Muscle of leg (tissue), 11 donors: Measurements from ENCODE around the gene CRISP1. TPM values are rescaled to one million over a fixed set of nuclear protein-coding genes. Genes with fewer than 3 reads are reported as not detected.
A peak's percentile ranks its signal among the peaks of the same experiment; 100 is the strongest.
"Not testable (repeated sequence)": the region's sequence is repeated elsewhere in the genome, so short reads cannot be mapped to it uniquely, and the experiment has no call there.

ENCODE experiments used
- DNase-seq: peaks from one replicate; pipeline ENCODE4 v3.0.0; 2013
- H3K27ac ChIP-seq: one replicate; pipeline ENCODE4 v1.5.1; 2013; ENCODE audit warnings: mild to moderate bottlenecking, low read length, control low read depth
- H3K27me3 ChIP-seq: one replicate; pipeline ENCODE4 v1.6.1; 2013; ENCODE audit warnings: low read length; ENCODE audit not compliant: control insufficient read depth, insufficient read depth
- H3K36me3 ChIP-seq: one replicate; pipeline ENCODE4 v1.6.1; 2013; ENCODE audit warnings: low read length; ENCODE audit not compliant: control insufficient read depth, insufficient read depth
- H3K4me1 ChIP-seq: one replicate; pipeline ENCODE4 v1.6.1; 2013; ENCODE audit warnings: low read length; ENCODE audit not compliant: control insufficient read depth, insufficient read depth
- H3K4me3 ChIP-seq: one replicate; pipeline ENCODE4 v1.5.1; 2013; ENCODE audit warnings: low read length, control low read depth
- H3K9me3 ChIP-seq: replicated peaks from 2 replicates; pipeline ENCODE4 v1.6.1; 2013; ENCODE audit warnings: low read depth, low read length; ENCODE audit not compliant: control insufficient read depth
- WGBS: methylation state at CpG from one replicate; pipeline ENCODE4 v1.1.5; 2013; ENCODE audit warnings: missing lambda C conversion rate; ENCODE audit not compliant: insufficient coverage; 5-methylcytosine and 5-hydroxymethylcytosine counted together
- polyA plus RNA-seq, 8 donors: library from polyadenylated mRNA; unstranded; fragments of 120-200 nt; gene quantifications; one replicate each; pipeline versions ENCODE4 v1.2.1 to v1.2.3, GENCODE V29; 2013; ENCODE audit warnings: inconsistent platforms in 1 of 8, low replicate concordance in 1 of 8; ENCODE audit not compliant: insufficient read length in 8 of 8, insufficient read depth in 1 of 8
- total RNA-seq: library from RNA; stranded (reverse); fragments of 120-200 nt; gene quantifications from one replicate; pipeline ENCODE4 v1.2.4, GENCODE V29; 2013

Gene CRISP1
- total and polyA plus RNA-seq, 9 donors: 0.50 TPM; not detected in 8

GRCh38 chr6:49895553-49895952 is 29.2 kb upstream of the CRISP1 start:
- not testable (repeated sequence) for H3K4me3 ChIP-seq, DNase-seq, H3K4me1 ChIP-seq, H3K27me3 ChIP-seq, H3K9me3 ChIP-seq, H3K36me3 ChIP-seq, H3K27ac ChIP-seq

- WGBS: 92% methylated on average over 3 of the region's 3 CpGs
- H3K4me1 ChIP-seq: no peaks in the 10 kb centered on the region
- no peaks in the 10 kb centered on the region for H3K9me3 ChIP-seq
- no peaks in the 10 kb centered on the region for H3K36me3 ChIP-seq
- H3K4me3 ChIP-seq: no peak overlapping the region
- DNase-seq: no peak
- H3K27ac ChIP-seq: no peak overlapping the region
- H3K27me3 ChIP-seq: no peaks in the 10 kb centered on the region
These were observed 25.9 kb upstream of the CRISP1 start for GRCh38 chr6:49892280-49892679.

DNA sequence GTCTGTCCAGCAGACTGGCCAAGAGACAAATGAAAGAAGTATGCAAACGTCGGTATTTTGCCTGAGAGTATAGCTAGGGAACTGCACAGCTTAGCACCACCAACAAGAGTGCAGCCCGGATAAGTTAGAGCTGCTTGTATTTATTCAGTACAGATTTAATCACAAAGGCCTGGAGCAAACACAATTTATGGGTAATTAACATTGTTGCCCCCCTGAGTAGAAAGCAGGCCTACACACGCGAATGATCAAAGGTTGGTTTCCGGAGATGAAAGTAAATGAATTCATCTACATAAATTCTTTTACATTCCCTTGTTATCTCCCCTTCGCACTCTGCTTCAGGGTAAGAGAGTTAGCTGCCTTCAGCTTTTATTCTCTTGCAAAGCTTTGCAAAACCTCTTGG is 24.7 kb upstream of the CRISP1 start:
- no peaks in the 10 kb centered on the region for H3K27me3 ChIP-seq
- no peaks in the 10 kb centered on the region for H3K9me3 ChIP-seq
- H3K27ac ChIP-seq: no peak overlapping the region
- WGBS: no CpG with 5 or more reads among the region's 7 CpGs
- no peaks in the 10 kb centered on the region for H3K4me1 ChIP-seq
- DNase-seq: no peak
- no peaks in the 10 kb centered on the region for H3K36me3 ChIP-seq
- no peak overlapping the region for H3K4me3 ChIP-seq

DNA sequence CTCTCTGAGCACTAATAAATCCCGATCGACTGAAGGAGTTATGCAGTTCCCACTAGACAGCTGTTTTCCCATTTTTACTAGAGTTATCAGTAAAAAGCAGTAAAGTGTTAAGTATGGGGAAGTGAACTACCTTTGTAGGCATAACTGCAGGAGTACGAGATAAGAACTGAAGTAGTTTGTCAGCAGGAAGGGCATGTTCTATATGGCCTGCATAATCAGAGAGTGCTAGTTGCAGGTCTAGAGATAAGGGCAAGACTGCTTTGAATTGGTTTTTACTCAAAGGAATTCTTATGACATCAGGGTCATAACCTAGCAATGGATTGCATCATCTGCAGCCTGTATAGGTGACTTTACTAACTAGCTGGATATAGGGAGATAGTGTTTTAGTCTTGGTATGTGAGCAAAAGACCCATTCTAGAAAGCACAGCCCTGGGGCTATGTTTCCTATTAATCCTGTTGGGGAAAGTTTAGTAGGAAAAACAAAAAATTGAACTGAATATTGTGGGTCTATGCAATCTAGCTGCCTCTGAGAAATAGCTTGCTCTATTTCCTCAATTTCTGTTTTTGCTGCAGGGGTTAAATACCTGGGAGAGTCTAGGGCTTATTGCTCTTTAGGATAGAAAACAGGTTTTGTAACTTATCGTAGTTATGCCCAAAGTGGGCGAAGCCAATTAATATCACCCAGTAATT is 22.6 kb upstream of the CRISP1 start:
- no peaks in the 10 kb centered on the region for H3K27me3 ChIP-seq
- no peaks in the 10 kb centered on the region for H3K9me3 ChIP-seq
- no peaks in the 10 kb centered on the region for H3K36me3 ChIP-seq
- DNase-seq: no peak
- H3K27ac ChIP-seq: no peak overlapping the region
- H3K4me1 ChIP-seq: no peaks in the 10 kb centered on the region
- 67% methylated on average over 1 of the region's 5 CpGs for WGBS
- no peak overlapping the region for H3K4me3 ChIP-seq

- no peak overlapping the region for H3K4me3 ChIP-seq
- H3K27ac ChIP-seq: no peak overlapping the region
- DNase-seq: no peak
- no peaks in the 10 kb centered on the region for H3K9me3 ChIP-seq
- no peaks in the 10 kb centered on the region for H3K36me3 ChIP-seq
- H3K27me3 ChIP-seq: no peaks in the 10 kb centered on the region
- 57% methylated on average over 1 of the region's 2 CpGs for WGBS
- no peaks in the 10 kb centered on the region for H3K4me1 ChIP-seq
These were observed 2.7 kb upstream of the CRISP1 start for GRCh38 chr6:49868951-49869529.

DNA sequence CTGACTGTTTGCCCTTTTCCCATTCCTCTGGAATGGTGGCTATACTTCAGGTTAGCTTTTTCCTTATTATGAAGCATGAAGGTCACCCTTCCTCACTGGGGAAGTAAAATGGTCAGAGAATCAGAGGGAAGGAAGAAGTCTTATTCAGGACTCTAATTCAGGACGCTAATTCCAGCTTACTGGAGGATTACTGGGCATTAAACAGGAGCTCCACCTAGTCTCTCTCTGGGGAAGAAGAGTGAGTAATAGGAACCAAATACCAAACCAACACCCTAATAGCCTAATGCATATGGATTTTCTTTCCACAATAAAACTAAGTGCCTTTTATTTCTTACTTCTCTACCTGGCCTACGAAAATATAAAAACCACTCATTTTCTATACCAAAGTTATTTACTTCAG is 10.1 kb downstream of the CRISP1 start:
- WGBS: no CpG with 5 or more reads among the region's 2 CpGs
- no peaks in the 10 kb centered on the region for H3K9me3 ChIP-seq
- H3K36me3 ChIP-seq: no peaks in the 10 kb centered on the region
- H3K4me3 ChIP-seq: no peak overlapping the region
- no peak overlapping the region for H3K27ac ChIP-seq
- no peak for DNase-seq
- H3K27me3 ChIP-seq: no peaks in the 10 kb centered on the region
- no peaks in the 10 kb centered on the region for H3K4me1 ChIP-seq

DNA sequence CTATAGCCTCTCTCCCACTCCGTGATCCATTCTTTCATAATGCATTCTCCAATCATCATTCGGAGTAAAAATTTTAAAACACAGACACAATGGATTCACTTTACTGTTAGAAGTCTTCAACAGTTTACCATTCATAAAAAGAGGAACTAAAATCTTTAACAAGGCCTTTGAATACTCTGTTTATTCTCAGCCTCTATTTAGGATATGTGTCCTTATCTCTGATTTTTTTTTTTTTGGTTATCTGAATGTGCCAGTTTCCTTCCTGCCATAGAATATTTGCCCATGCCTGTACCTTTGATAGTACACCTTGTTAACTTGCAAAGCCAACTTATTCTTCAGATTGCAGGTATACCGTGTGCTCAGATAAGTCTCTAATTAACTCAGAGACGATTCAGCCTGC is 11.1 kb downstream of the CRISP1 start:
- no peak overlapping the region for H3K4me3 ChIP-seq
- H3K27ac ChIP-seq: no peak overlapping the region
- no peaks in the 10 kb centered on the region for H3K9me3 ChIP-seq
- WGBS: 86% methylated on average over 1 of the region's 4 CpGs
- no peak for DNase-seq
- no peaks in the 10 kb centered on the region for H3K36me3 ChIP-seq
- no peaks in the 10 kb centered on the region for H3K27me3 ChIP-seq
- H3K4me1 ChIP-seq: no peaks in the 10 kb centered on the region

DNA sequence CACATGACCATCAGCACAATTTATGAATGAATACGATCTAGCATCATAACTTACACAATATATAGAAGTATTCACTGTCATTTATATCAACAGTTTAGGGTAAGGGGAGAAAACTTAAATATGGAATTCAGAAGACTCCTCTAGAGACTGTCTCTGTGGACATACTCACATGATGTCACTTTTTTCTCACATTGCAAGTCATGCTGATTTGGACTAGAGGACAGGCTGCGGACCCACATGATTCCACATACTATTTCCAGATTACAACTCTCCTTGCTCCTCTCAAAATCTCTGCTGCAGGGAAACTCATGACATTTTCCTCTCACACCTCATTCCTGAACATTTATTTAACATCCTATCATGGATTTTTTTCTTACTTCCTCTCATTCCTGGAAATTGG is 13.4 kb downstream of the CRISP1 start:
- WGBS: 64% methylated on average over 1 of the region's 2 CpGs
- Histone ChIP-seq H3K27me3 (no peaks in the 10 kb centered on the region), H3K36me3 (no peaks in the 10 kb centered on the region), H3K4me1 (no peaks in the 10 kb centered on the region), H3K27ac (no peak overlapping the region), H3K4me3 (no peak overlapping the region), H3K9me3 (no peaks in the 10 kb centered on the region)
- no peak for DNase-seq

DNA sequence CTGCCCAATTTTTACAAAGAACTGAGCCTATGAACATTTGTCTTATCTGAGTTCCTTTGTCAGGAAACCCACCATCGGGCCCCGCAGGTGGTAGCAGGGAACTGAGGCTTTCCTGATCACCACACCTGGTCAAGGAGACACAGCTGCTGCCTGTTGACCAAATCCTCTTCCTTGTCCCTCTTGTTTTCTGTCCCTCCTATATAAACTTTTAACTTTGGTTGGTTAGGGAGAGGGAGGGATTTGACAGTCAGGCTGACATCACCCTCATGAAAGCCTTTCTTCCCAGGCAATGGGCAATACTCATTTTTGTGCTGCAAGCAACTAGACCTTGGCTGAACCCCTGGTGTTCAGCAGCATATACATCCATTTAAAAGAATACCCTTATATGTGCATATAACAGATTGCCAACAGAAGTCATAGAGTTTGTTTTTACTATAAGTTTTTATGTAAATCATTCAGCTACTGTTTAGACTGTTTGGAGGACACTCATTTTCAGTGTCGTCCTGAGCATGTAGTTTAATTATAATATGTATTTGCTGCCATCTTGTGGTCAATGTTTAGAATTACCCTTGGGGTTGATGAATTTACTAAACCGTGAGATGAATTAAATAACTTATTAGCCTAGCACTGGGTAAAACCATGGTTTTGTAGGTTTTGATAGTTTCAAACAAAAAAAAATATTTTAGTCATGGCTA is 17.0 kb downstream of the CRISP1 start:
- H3K27me3 ChIP-seq: no peaks in the 10 kb centered on the region
- H3K4me3 ChIP-seq: no peak overlapping the region
- no peak overlapping the region for H3K27ac ChIP-seq
- no peaks in the 10 kb centered on the region for H3K4me1 ChIP-seq
- 93% methylated on average over 2 of the region's 4 CpGs for WGBS
- DNase-seq: peak; percentile 50
- H3K9me3 ChIP-seq: no peaks in the 10 kb centered on the region
- H3K36me3 ChIP-seq: no peaks in the 10 kb centered on the region

DNA sequence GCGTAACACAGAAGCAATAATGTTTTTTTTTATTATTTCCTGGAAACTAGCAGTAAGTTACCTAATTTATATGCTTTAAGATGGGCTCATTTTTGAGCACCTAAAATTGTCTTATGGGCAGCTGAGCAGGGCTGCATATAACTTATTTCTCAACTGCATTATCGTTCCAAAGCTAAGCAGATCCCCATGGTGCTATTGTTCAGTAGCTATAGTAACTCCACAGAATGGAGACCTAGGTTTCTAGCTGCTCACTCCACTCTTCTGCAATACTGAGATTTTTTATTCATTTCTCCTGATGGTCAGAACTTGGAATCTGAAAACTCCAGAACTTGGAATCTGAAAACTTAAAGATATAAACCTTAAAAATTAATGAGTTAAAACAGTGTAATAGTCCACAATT is 18.7 kb downstream of the CRISP1 start:
- no peaks in the 10 kb centered on the region for H3K9me3 ChIP-seq
- H3K27me3 ChIP-seq: no peaks in the 10 kb centered on the region
- no peaks in the 10 kb centered on the region for H3K36me3 ChIP-seq
- no CpG with 5 or more reads among the region's 2 CpGs for WGBS
- H3K4me1 ChIP-seq: no peaks in the 10 kb centered on the region
- H3K4me3 ChIP-seq: no peak overlapping the region
- no peak overlapping the region for H3K27ac ChIP-seq
- DNase-seq: no peak
